NCI-H146 treated with DMSO at 0.1 percent for 48 hours (cell line): ENCODE measurements around the gene FBXO2.

ENCODE experiments used
- DNase-seq: peaks from one replicate; lab custom pipeline; 2025; ENCODE audit not compliant: unreplicated experiment; lab: John Stamatoyannopoulos, UW

The FBXO2 gene

GRCh38 chr1:11682799-11683198, 28.6 kb upstream of the FBXO2 start:
- DNase-seq = no peak

- no peak for DNase-seq
These were observed 28.1 kb upstream of the FBXO2 start for GRCh38 chr1:11682287-11682771.

- peak; percentile 67 for DNase-seq
These were observed 27.0 kb upstream of the FBXO2 start, which contains the start of gene MAD2L2 for GRCh38 chr1:11681071-11681771. MAD2L2 (minus strand) TSS chr1:11681148; CDS start chr1:11680601, 547 bp downstream.

- peak; percentile 48 for DNase-seq
These were observed 26.2 kb upstream of the FBXO2 start for GRCh38 chr1:11680270-11681070.

GRCh38 chr1:11678442-11678841, 24.2 kb upstream of the FBXO2 start:
- DNase-seq = no peak

GRCh38 chr1:11676386-11677103, 22.3 kb upstream of the FBXO2 start:
- no peak for DNase-seq

GRCh38 chr1:11675325-11675724, 21.1 kb upstream of the FBXO2 start:
- no peak for DNase-seq

- DNase-seq = no peak
These were observed 20.3 kb upstream of the FBXO2 start for GRCh38 chr1:11674488-11674887.

- DNase-seq = no peak
These were observed 19.0 kb upstream of the FBXO2 start for GRCh38 chr1:11673089-11673769.

GRCh38 chr1:11671544-11672286, 17.5 kb upstream of the FBXO2 start:
- DNase-seq = no peak

- DNase-seq = no peak
These were observed 16.9 kb upstream of the FBXO2 start for GRCh38 chr1:11671205-11671543.

GRCh38 chr1:11670747-11671146, 16.5 kb upstream of the FBXO2 start:
- no peak for DNase-seq

GRCh38 chr1:11668516-11668915, 14.3 kb upstream of the FBXO2 start:
- DNase-seq = no peak

- no peak for DNase-seq
These were observed 10.3 kb upstream of the FBXO2 start for GRCh38 chr1:11664336-11665065.

- DNase-seq = no peak
These were observed 6.9 kb upstream of the FBXO2 start for GRCh38 chr1:11661103-11661502.

- DNase-seq = no peak
These were observed 5.5 kb upstream of the FBXO2 start for GRCh38 chr1:11659748-11660147.

- DNase-seq = no peak
These were observed 4.3 kb upstream of the FBXO2 start for GRCh38 chr1:11658542-11658941.

GRCh38 chr1:11657654-11658053, 3.4 kb upstream of the FBXO2 start:
- no peak for DNase-seq

GRCh38 chr1:11654939-11655808, 945 bp upstream of the FBXO2 start:
- no peak for DNase-seq
